HAP-1 (cell line): ENCODE results near the gene KIF21B.
A peak's percentile ranks its signal among the peaks of the same experiment; 100 is the strongest.

Experiments
- DNase-seq, 2 experiments: peaks; one replicate each; pipeline ENCODE4 v3.0.0-alpha.2; 2016 to 2020; ENCODE audit warnings: low spot score in 2 of 2
- H3K27me3 ChIP-seq: fragments of 250-450 bp; sonication (Bioruptor Pico); 2 replicates; pipeline ENCODE4 v1.5.1; 2020; ENCODE audit warnings: low read depth, mild to moderate bottlenecking, moderate library complexity
- H3K36me3 ChIP-seq: fragments of 250-450 bp; sonication (Bioruptor Pico); replicated peaks from 2 replicates; pipeline ENCODE4 v1.5.1; 2020; ENCODE audit warnings: mild to moderate bottlenecking
- H3K4me1 ChIP-seq: fragments of 250-450 bp; sonication (Bioruptor Pico); 2 replicates; pipeline ENCODE4 v1.5.1; 2020; ENCODE audit warnings: mild to moderate bottlenecking
- H3K4me3 ChIP-seq: fragments of 250-450 bp; sonication (Bioruptor Pico); 2 replicates; pipeline ENCODE4 v1.5.1; 2020; ENCODE audit warnings: mild to moderate bottlenecking, moderate library complexity
- H3K9me3 ChIP-seq: fragments of 250-450 bp; sonication (Bioruptor Pico); 2 replicates; pipeline ENCODE4 v1.5.1; 2020; ENCODE audit warnings: mild to moderate bottlenecking, moderate library complexity
- in situ Hi-C: fragments of 300-500 bp; cut with MboI; formaldehyde crosslinking; loops from 3 replicates; pipeline ENCODE4 v1.14.3; 2020; ENCODE audit warnings: low sequenced_read_pairs, inconsistent platforms, mixed read lengths

The KIF21B gene

GRCh38 chr1:201008666-201009360 is 14.7 kb downstream of the KIF21B start:
- Histone ChIP-seq H3K36me3 (no peaks in the 10 kb centered on the region), H3K27me3 (no peaks in the 10 kb centered on the region), H3K9me3 (no peaks in the 10 kb centered on the region), H3K4me3 (no peak overlapping the region), H3K4me1 (no peaks in the 10 kb centered on the region)
- no peak for DNase-seq
- in situ Hi-C loops, result no loop called here

GRCh38 chr1:201007481-201007880 is 16.0 kb downstream of the KIF21B start:
- no peaks in the 10 kb centered on the region for H3K4me1 ChIP-seq
- DNase-seq, result no peak
- H3K36me3 ChIP-seq, result no peaks in the 10 kb centered on the region
- H3K27me3 ChIP-seq, result no peaks in the 10 kb centered on the region
- H3K4me3 ChIP-seq, result no peak overlapping the region
- in situ Hi-C loops, result no loop called here
- no peaks in the 10 kb centered on the region for H3K9me3 ChIP-seq

- in situ Hi-C loops, result no loop called here
- no peaks in the 10 kb centered on the region for H3K36me3 ChIP-seq
Observed at GRCh38 chr1:201006450-201006849, 17.1 kb downstream of the KIF21B start.

GRCh38 chr1:201004732-201005131 is 18.8 kb downstream of the KIF21B start:
- Histone ChIP-seq H3K4me1 (no peaks in the 10 kb centered on the region), H3K36me3 (no peaks in the 10 kb centered on the region), H3K4me3 (no peak overlapping the region), H3K27me3 (no peaks in the 10 kb centered on the region), H3K9me3 (no peaks in the 10 kb centered on the region)
- DNase-seq, result no peak
- in situ Hi-C loops, result no loop called here

More at GRCh38 chr1:201006450-201006849, 17.1 kb downstream of the KIF21B start:
- Histone ChIP-seq H3K27me3 (no peaks in the 10 kb centered on the region), H3K9me3 (no peaks in the 10 kb centered on the region), H3K4me1 (no peaks in the 10 kb centered on the region), H3K4me3 (no peak overlapping the region)
- DNase-seq, result no peak

GRCh38 chr1:201004154-201004553 is 19.4 kb downstream of the KIF21B start:
- Histone ChIP-seq H3K4me3 (no peak overlapping the region), H3K4me1 (no peaks in the 10 kb centered on the region), H3K36me3 (no peaks in the 10 kb centered on the region), H3K27me3 (no peaks in the 10 kb centered on the region), H3K9me3 (no peaks in the 10 kb centered on the region)
- DNase-seq, result no peak
- in situ Hi-C loops, result no loop called here

- H3K4me3 ChIP-seq, result no peak overlapping the region
- H3K9me3 ChIP-seq, result no peaks in the 10 kb centered on the region
- in situ Hi-C loops, result no loop called here
- H3K4me1 ChIP-seq, result no peaks in the 10 kb centered on the region
- DNase-seq, result no peak
- H3K27me3 ChIP-seq, result no peaks in the 10 kb centered on the region
- no peaks in the 10 kb centered on the region for H3K36me3 ChIP-seq
Observed at GRCh38 chr1:201002510-201002909, 21.0 kb downstream of the KIF21B start.

- Histone ChIP-seq H3K27me3 (no peaks in the 10 kb centered on the region), H3K36me3 (no peaks in the 10 kb centered on the region), H3K9me3 (no peaks in the 10 kb centered on the region), H3K4me3 (no peak overlapping the region), H3K4me1 (no peaks in the 10 kb centered on the region)
- no peak for DNase-seq
- in situ Hi-C loops, result no loop called here
Observed at GRCh38 chr1:201001962-201002361, 21.6 kb downstream of the KIF21B start.

GRCh38 chr1:201000391-201000790 is 23.1 kb downstream of the KIF21B start:
- in situ Hi-C loops, result no loop called here

GRCh38 chr1:200999667-201000066 is 23.8 kb downstream of the KIF21B start:
- Histone ChIP-seq H3K27me3 (no peaks in the 10 kb centered on the region), H3K4me3 (no peak overlapping the region), H3K4me1 (no peaks in the 10 kb centered on the region), H3K9me3 (no peaks in the 10 kb centered on the region), H3K36me3 (no peaks in the 10 kb centered on the region)
- in situ Hi-C loops, result no loop called here
- DNase-seq, result no peak

More at GRCh38 chr1:201000391-201000790, 23.1 kb downstream of the KIF21B start:
- no peaks in the 10 kb centered on the region for H3K9me3 ChIP-seq
- H3K4me3 ChIP-seq, result no peak overlapping the region
- no peak for DNase-seq
- no peaks in the 10 kb centered on the region for H3K36me3 ChIP-seq
- H3K4me1 ChIP-seq, result no peaks in the 10 kb centered on the region
- no peaks in the 10 kb centered on the region for H3K27me3 ChIP-seq

GRCh38 chr1:200998323-200998722 is 25.2 kb downstream of the KIF21B start:
- no peaks in the 10 kb centered on the region for H3K36me3 ChIP-seq

GRCh38 chr1:200992382-200993048 is 31.0 kb downstream of the KIF21B start:
- H3K4me1 ChIP-seq, result no peaks in the 10 kb centered on the region
- no peak overlapping the region for H3K4me3 ChIP-seq
- no peaks in the 10 kb centered on the region for H3K9me3 ChIP-seq
- H3K36me3 ChIP-seq, result no peaks in the 10 kb centered on the region
- in situ Hi-C loops, result no loop called here
- DNase-seq, result peak in 1 of 2 experiments; percentile 42
- no peaks in the 10 kb centered on the region for H3K27me3 ChIP-seq

More at GRCh38 chr1:200998323-200998722, 25.2 kb downstream of the KIF21B start:
- in situ Hi-C loops, result no loop called here
- no peak for DNase-seq
- Histone ChIP-seq H3K4me3 (no peak overlapping the region), H3K9me3 (no peaks in the 10 kb centered on the region), H3K4me1 (no peaks in the 10 kb centered on the region), H3K27me3 (no peaks in the 10 kb centered on the region)

- Histone ChIP-seq H3K27me3 (no peaks in the 10 kb centered on the region), H3K4me1 (no peaks in the 10 kb centered on the region), H3K36me3 (no peaks in the 10 kb centered on the region), H3K9me3 (no peaks in the 10 kb centered on the region), H3K4me3 (no peak overlapping the region)
- no peak for DNase-seq
- in situ Hi-C loops, result no loop called here
Observed at GRCh38 chr1:200991097-200991614, 32.4 kb downstream of the KIF21B start.

GRCh38 chr1:200990114-200990513 is 33.4 kb downstream of the KIF21B start:
- H3K27me3 ChIP-seq, result no peaks in the 10 kb centered on the region
- H3K36me3 ChIP-seq, result no peaks in the 10 kb centered on the region
- in situ Hi-C loops, result no loop called here
- no peaks in the 10 kb centered on the region for H3K9me3 ChIP-seq
- H3K4me3 ChIP-seq, result no peak overlapping the region
- no peaks in the 10 kb centered on the region for H3K4me1 ChIP-seq
- no peak for DNase-seq

GRCh38 chr1:200989337-200989736 is 34.2 kb downstream of the KIF21B start:
- H3K4me1 ChIP-seq, result no peaks in the 10 kb centered on the region
- in situ Hi-C loops, result no loop called here
- no peaks in the 10 kb centered on the region for H3K9me3 ChIP-seq
- H3K27me3 ChIP-seq, result no peaks in the 10 kb centered on the region
- no peak overlapping the region for H3K4me3 ChIP-seq
- DNase-seq, result no peak
- H3K36me3 ChIP-seq, result no peaks in the 10 kb centered on the region
